SK-N-SH (cell line): ENCODE data around the gene TPBG.

ENCODE experiments used
- FOSL2 ChIP-seq: IDR thresholded peaks from 2 replicates; pipeline ENCODE4 v1.4.0; 2012; ENCODE audit warnings: low read depth, mild to moderate bottlenecking, moderate library complexity, borderline replicate concordance
- POLR2AphosphoS5 ChIP-seq: IDR thresholded peaks from 2 replicates; pipeline ENCODE4 v1.6.1; 2012; ENCODE audit warnings: low read depth, low read length
- TEAD4 ChIP-seq: IDR thresholded peaks from 2 replicates; pipeline ENCODE4 v1.4.0; 2012; ENCODE audit warnings: mild to moderate bottlenecking, borderline replicate concordance; ENCODE audit not compliant: insufficient read depth
- TF ChIP-seq, protein P1 (sequence below): fragments of 200-600 bp; sonication (generic); IDR thresholded peaks from 2 replicates; pipeline ENCODE4 v1.6.1; 2017; ENCODE audit warnings: antibody characterized with exemption, mild to moderate bottlenecking, moderate library complexity

DNA sequence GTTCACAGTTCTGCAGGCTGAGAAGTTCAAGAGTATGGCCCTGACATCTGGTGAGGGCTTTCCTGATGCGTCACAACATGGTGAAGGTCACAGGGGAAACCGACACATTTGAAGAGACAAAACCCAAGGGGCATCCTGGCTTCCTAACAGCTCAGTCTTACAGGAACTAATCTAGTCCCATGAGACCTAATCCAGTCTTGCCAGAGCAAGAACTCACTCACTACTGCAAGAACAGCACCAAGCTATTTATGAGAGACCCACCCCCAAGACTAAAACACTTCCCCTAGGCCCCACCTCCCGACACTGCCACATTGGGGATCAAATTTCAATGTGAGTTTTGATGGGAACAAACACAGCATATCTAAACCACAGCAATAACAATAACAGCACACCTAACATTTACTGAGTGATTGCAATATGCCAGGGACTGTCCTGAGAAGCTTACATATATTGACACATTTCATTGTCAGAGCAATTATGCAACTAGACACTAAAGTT, 46.6 kb downstream of the TPBG start:
- TF ChIP-seq POLR2AphosphoS5 (no peak), TEAD4 (no peak), FOSL2 (no peak)
- TF ChIP-seq, protein P1, sequence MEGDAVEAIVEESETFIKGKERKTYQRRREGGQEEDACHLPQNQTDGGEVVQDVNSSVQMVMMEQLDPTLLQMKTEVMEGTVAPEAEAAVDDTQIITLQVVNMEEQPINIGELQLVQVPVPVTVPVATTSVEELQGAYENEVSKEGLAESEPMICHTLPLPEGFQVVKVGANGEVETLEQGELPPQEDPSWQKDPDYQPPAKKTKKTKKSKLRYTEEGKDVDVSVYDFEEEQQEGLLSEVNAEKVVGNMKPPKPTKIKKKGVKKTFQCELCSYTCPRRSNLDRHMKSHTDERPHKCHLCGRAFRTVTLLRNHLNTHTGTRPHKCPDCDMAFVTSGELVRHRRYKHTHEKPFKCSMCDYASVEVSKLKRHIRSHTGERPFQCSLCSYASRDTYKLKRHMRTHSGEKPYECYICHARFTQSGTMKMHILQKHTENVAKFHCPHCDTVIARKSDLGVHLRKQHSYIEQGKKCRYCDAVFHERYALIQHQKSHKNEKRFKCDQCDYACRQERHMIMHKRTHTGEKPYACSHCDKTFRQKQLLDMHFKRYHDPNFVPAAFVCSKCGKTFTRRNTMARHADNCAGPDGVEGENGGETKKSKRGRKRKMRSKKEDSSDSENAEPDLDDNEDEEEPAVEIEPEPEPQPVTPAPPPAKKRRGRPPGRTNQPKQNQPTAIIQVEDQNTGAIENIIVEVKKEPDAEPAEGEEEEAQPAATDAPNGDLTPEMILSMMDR, result no peak
